OCI-LY3 (cell line): ENCODE measurements around the gene RNF146.

Experiments used
- H2AFZ ChIP-seq: fragments of 200-600, 300-600 bp; shearing (Covaris generic); 2 replicates; pipeline ENCODE4 v1.6.0; 2014; ENCODE audit warnings: antibody characterized with exemption, low read depth, low read length
- H3K27ac ChIP-seq: fragments of 200-600, 300-600 bp; sonication (generic); 2 replicates; pipeline ENCODE4 v1.5.1; 2014; ENCODE audit warnings: mild to moderate bottlenecking, low read length, moderate library complexity, mixed read lengths
- H3K27me3 ChIP-seq: fragments of 200-600, 300-600 bp; sonication (generic); 2 replicates; pipeline ENCODE4 v1.6.1; 2014; ENCODE audit warnings: low read depth, low read length, mixed read lengths
- H3K36me3 ChIP-seq: fragments of 200-600, 300-600 bp; sonication (generic); replicated peaks from 2 replicates; pipeline ENCODE3; 2014; ENCODE audit warnings: low read depth, low read length, mixed read lengths
- H3K4me1 ChIP-seq: fragments of 300-600, 200-600 bp; sonication (generic); 2 replicates; pipeline ENCODE4 v1.6.1; 2014; ENCODE audit warnings: low read length, mixed read lengths
- H3K4me2 ChIP-seq: fragments of 200-600, 300-600 bp; sonication (generic); 2 replicates; pipeline ENCODE4 v1.6.1; 2014; ENCODE audit warnings: low read length, mixed read lengths
- H3K4me3 ChIP-seq: fragments of 300-600, 200-600 bp; sonication (generic); 2 replicates; pipeline ENCODE4 v1.5.1; 2014; ENCODE audit warnings: antibody characterized with exemption, mild to moderate bottlenecking, low read length, moderate library complexity
- H3K79me2 ChIP-seq: fragments of 300-600, 200-600 bp; shearing (Covaris generic); 2 replicates; pipeline ENCODE4 v1.6.1; 2014; ENCODE audit warnings: mild to moderate bottlenecking, low read length, mixed read lengths
- H3K9ac ChIP-seq: fragments of 300-600, 200-600 bp; shearing (Covaris generic); 2 replicates; pipeline ENCODE4 v1.6.0; 2014; ENCODE audit warnings: mild to moderate bottlenecking, low read length, moderate library complexity
- H3K9me3 ChIP-seq: fragments of 200-600, 300-600 bp; shearing (Covaris generic); 2 replicates; pipeline ENCODE4 v1.6.1; 2014; ENCODE audit warnings: low read length, mixed read lengths; ENCODE audit not compliant: insufficient read depth
- H4K20me1 ChIP-seq: fragments of 200-600, 300-600 bp; sonication (generic); 2 replicates; pipeline ENCODE4 v1.6.1; 2016; ENCODE audit warnings: low read length, mixed read lengths; ENCODE audit not compliant: insufficient read depth
- CTCF ChIP-seq: fragments of 200-600, 300-600 bp; sonication (generic); IDR thresholded peaks from 2 replicates; pipeline ENCODE4 v1.5.1; 2014; ENCODE audit warnings: antibody characterized with exemption, low read length, low read depth
- EZH2phosphoT487 ChIP-seq: fragments of 200-600 bp; shearing (Covaris generic); IDR thresholded peaks from 2 replicates; pipeline ENCODE4 v1.6.1; 2018; ENCODE audit warnings: antibody characterized with exemption, mixed run types, low read depth

Gene RNF146

GRCh38 chr6:127263481-127263880 lies 3.2 kb upstream of the RNF146 start:
- Histone ChIP-seq H3K9ac (no peak overlapping the region), H4K20me1 (no peaks in the 10 kb centered on the region; the same call in 1 of the 2 replicates), H3K27ac (no peak overlapping the region), H3K36me3 (no peaks in the 10 kb centered on the region), H3K4me1 (peaks cover 5% of the 10 kb centered on the region), H3K4me2 (no peak overlapping the region), H3K4me3 (no peak overlapping the region), H3K79me2 (peaks cover 16% of the 10 kb centered on the region), H3K27me3 (no peaks in the 10 kb centered on the region), H2AFZ (no peak overlapping the region), H3K9me3 (no peaks in the 10 kb centered on the region)
- no peak for TF ChIP-seq CTCF
- no peak for TF ChIP-seq EZH2phosphoT487

DNA sequence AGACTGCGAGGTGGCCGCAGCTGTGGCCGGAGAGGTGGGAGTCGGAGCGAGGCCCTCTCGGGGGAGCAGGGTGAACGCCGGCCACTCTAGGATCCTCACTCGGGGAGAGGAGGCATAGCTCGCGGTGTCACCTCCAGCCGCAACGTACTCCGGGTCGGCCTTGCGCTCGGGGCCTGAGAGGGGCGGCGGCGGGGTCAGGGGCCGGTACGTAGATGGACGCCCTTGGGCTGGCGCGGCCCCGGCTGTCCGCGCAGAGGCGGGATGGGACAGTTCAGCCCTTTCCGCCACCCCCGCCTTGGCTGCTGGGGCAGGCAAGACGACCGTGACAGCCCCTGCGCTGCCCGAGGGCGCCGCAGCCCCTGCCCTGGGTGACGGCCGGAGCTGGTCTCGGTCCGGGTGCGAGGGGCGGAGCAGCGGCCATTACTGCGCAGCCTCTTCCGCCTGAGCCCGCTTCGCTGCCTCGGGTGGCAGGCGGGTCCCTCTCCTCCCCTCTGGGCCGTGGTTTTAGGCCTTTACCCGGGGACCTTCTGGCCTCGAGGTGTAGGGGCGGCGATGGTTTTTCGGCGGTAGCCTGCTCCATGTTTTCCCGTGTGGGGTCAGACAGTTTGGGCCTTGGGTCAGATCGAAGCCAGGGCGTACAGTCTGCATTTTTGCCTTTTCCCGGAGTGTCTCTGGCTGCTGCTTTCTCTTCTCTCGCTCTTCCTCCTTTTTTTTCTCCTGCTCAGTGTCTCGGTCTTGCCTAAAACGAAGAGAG lies 405 bp downstream of the RNF146 start:
- Histone ChIP-seq H3K36me3 (peaks cover 4% of the 10 kb centered on the region), H3K4me3 (peak overlapping the region; percentile 92), H3K4me1 (peaks cover 14% of the 10 kb centered on the region), H3K4me2 (peak overlapping the region; percentile 79), H3K79me2 (peaks cover 49% of the 10 kb centered on the region), H3K27ac (peak overlapping the region; percentile 92), H3K9me3 (no peaks in the 10 kb centered on the region), H3K9ac (peak overlapping the region; percentile 88), H4K20me1 (peaks cover 11% of the 10 kb centered on the region), H3K27me3 (no peaks in the 10 kb centered on the region), H2AFZ (peak overlapping the region; percentile 99)
- TF ChIP-seq EZH2phosphoT487: no peak
- no peak for TF ChIP-seq CTCF

DNA sequence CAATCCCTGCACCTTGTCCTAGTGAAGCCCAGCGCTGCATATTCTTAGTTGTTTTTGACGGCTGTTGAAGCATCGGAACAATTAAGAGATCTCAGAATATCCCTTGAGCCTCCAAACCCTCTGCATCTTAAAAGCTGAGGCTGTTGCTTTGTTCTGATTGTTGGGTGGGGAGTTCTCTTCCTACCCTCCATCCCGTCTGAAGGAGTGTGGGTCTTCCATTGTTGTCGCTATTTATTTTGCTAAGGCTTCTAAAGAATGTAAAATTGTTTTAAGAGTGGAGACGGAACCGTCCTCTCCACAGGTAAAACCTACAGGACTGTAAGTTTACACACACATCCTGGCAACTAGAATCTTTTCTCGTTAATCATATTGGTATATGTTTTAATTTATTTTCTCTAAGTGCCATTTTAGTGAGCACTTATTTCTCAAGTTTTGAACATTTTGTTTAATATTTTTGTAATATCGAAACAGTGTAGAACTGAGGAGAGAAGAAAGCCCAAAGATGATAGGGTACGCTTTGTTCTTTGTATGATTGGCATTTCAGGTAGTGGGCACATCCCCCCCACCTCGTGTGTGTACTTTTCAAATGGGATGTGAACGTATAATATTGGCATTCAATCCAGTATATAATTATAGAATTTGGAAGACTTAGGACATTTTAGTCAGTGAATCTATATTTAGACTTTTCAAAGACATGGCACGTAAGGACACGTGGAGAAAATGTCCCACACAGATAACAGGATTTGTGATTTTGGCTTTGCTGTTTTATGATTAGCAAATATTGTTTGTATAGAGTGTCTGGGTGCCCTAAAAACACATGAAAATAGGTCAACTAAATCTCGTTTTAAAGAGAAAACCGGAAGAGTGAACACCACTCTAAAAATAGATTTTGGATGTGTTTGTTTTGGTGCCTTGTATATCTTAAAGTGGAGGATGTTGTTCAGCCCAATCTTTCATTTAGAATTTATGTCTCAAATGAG lies 1.3 kb downstream of the RNF146 start:
- peaks cover 4% of the 10 kb centered on the region for H3K36me3 ChIP-seq
- H3K27me3 ChIP-seq: no peaks in the 10 kb centered on the region
- H3K4me1 ChIP-seq: peaks cover 14% of the 10 kb centered on the region
- peak overlapping the region; percentile 79 for H3K4me2 ChIP-seq
- H2AFZ ChIP-seq: no peak overlapping the region
- H4K20me1 ChIP-seq: peaks cover 19% of the 10 kb centered on the region
- H3K9me3 ChIP-seq: no peaks in the 10 kb centered on the region
- no peak for TF ChIP-seq EZH2phosphoT487
- no peak for TF ChIP-seq CTCF
- peak overlapping the region; percentile 92 for H3K4me3 ChIP-seq
- peak overlapping the region; percentile 88 for H3K9ac ChIP-seq
- peak overlapping the region; percentile 92 for H3K27ac ChIP-seq
- peaks cover 58% of the 10 kb centered on the region for H3K79me2 ChIP-seq

- no peak overlapping the region for H2AFZ ChIP-seq
- no peak overlapping the region for H3K9ac ChIP-seq
- TF ChIP-seq EZH2phosphoT487: no peak
- no peak for TF ChIP-seq CTCF
- peaks cover 4% of the 10 kb centered on the region for H3K36me3 ChIP-seq
- H3K9me3 ChIP-seq: no peaks in the 10 kb centered on the region
- H3K4me2 ChIP-seq: no peak overlapping the region
- no peaks in the 10 kb centered on the region for H3K27me3 ChIP-seq
- peaks cover 68% of the 10 kb centered on the region for H3K79me2 ChIP-seq
- peaks cover 33% of the 10 kb centered on the region for H4K20me1 ChIP-seq
- H3K4me3 ChIP-seq: no peak overlapping the region
- peaks cover 10% of the 10 kb centered on the region for H3K4me1 ChIP-seq
- no peak overlapping the region for H3K27ac ChIP-seq
These were observed 5.9 kb downstream of the RNF146 start for GRCh38 chr6:127272576-127272975.
